Measurements from ENCODE around the gene TRIM61.
A peak's percentile ranks its signal among the peaks of the same experiment; 100 is the strongest.
"Not testable (repeated sequence)": the region's sequence is repeated elsewhere in the genome, so short reads cannot be mapped to it uniquely, and the experiment has no call there.

The TRIM61 gene

DNA sequence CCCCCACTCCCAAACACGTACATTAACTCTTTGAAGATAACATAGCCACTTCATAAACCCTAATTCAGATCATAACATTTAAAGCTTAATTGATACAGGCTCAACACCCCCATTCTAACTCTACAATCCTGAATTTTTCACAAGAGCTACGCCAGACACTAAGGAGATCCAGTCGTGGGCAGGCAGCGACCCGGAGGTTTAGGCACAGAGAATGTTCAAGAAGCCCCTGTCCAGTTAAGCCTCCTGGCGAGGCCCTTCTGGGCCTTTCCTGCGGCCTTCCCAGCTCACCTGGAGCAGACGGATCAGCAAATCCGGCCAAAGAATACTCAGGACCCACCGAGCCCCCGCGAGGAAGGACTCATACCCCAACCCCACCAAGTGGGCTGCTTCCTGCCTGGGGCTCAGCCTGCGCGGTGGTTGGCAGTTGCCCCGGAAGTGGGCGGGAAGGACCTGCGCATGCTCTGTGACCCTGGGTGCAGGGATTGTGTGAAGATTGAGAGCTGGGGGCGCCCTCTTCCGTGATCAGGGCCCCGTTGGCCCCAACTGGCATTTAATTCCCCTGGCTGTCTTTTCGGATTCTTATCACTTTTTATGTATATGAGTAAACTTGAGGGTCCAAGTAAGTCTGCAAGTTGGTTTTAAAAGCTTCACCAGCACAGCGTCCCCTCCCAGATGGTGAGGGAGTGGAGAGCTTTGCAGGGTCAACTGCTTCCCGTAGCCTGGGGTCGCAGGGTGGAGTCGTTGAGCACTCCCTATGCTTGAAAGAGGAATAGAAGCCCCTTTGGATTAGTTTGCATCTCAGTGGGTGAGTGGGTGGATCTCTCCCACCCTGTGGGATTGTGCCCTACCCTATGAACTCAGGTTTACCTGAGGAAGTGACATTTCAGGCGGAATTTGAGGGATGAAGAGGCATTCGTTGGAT is at the start of gene TRIM61:
Gene TRIM61, minus strand, starts transcription at position 415 of the 922 bp plus-strand sequence. CDS start 7,655 bp downstream, outside the sequence.
- no peak for DNase-seq (ENCODE audit: low read depth, low spot score)

- not testable (repeated sequence) for DNase-seq (ENCODE audit: low read depth, low spot score)
Measured at GRCh38 chr4:165025782-165026181, 48.3 kb upstream of the TRIM61 start.

GRCh38 chr4:165019995-165020394 is 42.5 kb upstream of the TRIM61 start:
- not testable (repeated sequence) for DNase-seq (ENCODE audit: low read depth, low spot score)

DNA sequence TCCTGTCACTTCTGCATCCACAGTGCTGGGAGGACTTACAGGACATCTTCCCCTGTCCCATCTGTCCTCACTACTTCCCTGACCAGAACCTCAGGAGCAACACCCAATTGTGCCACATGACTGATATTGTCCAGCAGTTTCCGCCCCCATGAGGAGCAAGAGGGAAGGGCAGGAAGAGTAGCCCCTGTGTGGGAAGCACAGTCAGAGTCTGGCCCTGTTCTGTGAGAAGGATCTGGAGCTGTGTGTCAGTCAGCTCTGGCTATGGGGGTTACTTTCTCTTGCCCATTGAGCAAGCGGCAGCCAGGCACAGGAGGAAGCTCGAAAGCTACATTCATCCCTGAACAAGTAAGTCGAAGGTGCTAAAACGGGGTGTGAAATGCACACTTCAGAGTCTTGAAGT is 39.5 kb upstream of the TRIM61 start:
- DNase-seq (ENCODE audit: low read depth, low spot score): peak; percentile 7

DNA sequence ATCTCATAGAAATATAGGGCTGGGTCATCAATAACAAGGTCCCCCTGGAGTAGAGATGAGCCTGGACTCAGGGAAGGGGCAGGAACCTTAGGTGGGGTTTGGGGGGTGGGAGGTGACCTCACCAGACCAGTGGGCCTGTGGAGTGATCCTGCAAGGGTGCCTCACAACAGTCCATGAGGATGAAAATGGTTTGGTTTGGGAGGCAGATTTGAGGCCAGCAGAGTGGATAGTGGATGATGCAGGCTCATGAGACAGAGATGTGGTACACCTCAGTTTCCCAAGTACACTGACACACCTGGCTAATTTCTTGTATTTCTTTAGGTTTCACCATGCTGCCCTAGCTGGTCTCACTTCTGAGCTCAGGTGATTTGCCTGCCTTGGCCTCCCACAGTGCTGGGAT is 36.2 kb upstream of the TRIM61 start:
- no peak for DNase-seq (ENCODE audit: low read depth, low spot score)

DNA sequence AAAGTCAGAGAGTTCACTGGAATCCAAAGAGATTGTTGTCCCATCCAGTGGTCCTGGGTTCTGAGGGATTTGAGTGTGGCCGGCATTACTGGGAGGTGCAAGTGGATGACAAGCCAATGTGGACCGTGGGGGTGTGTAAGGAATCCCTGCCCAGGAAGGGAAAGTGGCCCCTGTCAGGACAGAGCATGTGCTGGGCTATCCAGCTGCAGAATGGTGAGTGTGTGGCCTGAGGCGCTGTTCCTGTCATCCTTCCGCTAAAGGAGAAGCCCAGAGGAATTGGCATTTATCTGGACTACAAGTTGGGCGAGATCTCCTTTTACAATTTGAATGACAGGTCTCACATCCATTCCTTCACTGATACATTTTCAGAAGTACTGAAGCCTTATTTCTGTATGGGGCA is 33.9 kb upstream of the TRIM61 start:
- DNase-seq (ENCODE audit: low read depth, low spot score): no peak

- no peak for DNase-seq (ENCODE audit: low read depth, low spot score)
Measured at GRCh38 chr4:165010991-165011390, 33.5 kb upstream of the TRIM61 start.

GRCh38 chr4:165010487-165010886 is 33.0 kb upstream of the TRIM61 start:
- no peak for DNase-seq (ENCODE audit: low read depth, low spot score)

- no peak for DNase-seq (ENCODE audit: low read depth, low spot score)
Measured at GRCh38 chr4:165009493-165010227, 32.2 kb upstream of the TRIM61 start.

DNA sequence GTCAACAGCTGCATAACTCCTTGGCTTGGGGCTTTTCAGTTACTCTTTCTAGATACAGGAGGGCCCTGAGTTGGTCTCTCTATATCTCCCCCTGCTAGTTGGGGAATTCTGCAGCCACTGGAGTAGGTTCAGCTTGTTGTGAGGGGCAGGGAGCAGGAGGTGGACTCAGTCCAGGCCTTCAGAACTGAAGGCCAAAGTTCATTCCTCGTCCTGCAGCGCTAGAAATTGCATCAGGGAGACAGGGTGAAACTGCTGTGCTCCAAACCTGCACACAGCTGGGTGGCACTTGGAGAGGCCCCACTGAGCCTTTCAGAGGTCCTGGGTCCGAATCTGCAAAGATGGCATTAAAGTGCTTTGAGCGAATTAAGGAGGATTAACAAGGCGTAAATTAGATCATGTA is 29.4 kb upstream of the TRIM61 start:
- no peak for DNase-seq (ENCODE audit: low read depth, low spot score)

DNA sequence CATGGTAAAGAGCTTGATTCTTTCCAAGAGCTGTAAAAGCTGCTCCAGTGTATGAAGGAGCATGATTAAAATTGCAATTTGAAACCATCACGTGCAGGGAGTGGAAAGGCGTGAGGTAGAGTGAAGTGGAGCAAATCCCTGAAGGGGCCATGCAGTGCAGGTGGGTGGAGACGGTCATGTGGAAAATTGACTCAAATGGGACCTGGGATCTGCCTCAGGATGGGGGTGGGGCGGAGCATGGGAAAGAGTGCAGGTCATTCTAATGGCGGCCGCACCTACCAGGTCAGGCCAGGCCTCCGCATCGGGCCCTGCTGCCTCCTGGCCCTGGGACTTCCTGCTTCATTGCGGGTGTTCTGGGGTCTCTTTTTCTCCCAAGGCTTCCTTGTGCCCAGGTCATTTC is 29.0 kb upstream of the TRIM61 start:
- no peak for DNase-seq (ENCODE audit: low read depth, low spot score)

- no peak for DNase-seq (ENCODE audit: low read depth, low spot score)
Measured at GRCh38 chr4:165005352-165005925, 28.0 kb upstream of the TRIM61 start.

- not testable (repeated sequence) for DNase-seq (ENCODE audit: low read depth, low spot score)
Measured at GRCh38 chr4:165001957-165002356, 24.5 kb upstream of the TRIM61 start.

DNA sequence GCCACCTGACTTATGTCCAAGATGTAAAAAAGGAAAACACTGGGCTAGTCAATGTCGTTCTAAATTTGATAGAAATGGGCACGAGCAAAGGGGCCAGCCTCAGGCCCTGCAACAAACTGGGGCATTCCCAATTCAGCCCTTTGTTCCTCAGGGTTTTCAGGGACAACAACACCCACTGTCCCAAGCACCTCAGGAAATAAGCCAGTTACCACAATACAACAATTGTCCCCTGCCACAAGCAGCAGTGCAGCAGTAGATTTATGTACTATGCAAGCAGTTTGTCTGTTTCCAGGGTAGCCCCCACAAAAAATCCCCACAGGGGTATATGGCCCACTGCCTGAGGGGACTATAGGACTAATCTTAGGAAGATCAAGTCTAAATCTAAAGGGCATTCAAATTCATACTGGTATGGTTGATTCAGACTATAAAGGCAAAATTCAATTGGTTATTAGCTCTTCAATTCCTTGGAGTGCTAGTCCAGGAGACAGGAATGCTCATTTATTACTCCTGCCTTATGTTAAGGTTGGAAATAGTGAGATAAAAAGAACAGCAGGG is 21.1 kb upstream of the TRIM61 start:
- not testable (repeated sequence) for DNase-seq (ENCODE audit: low read depth, low spot score)

GRCh38 chr4:164997941-164998340 is 20.5 kb upstream of the TRIM61 start:
- no peak for DNase-seq (ENCODE audit: low read depth, low spot score)

DNA sequence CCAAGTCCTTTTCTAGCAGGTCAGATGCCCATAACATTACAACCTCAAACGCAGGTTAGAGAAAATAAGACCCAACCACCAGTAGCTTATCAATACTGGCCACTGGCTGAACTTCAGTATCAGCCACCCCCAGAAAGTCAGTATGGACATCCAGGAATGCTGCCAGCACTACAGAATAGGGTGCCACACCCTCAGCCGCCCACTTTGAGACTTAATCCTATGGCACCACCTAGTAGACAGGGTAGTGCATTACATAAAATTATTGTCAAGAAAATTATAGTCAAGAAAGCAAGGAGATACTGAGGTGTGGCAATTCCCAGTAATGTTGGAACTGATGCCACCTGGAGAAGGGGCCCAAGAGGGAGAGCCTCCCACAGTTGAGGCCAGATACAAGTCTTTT is 19.9 kb upstream of the TRIM61 start:
- no peak for DNase-seq (ENCODE audit: low read depth, low spot score)

GRCh38 chr4:164996123-164996522 is 18.7 kb upstream of the TRIM61 start:
- DNase-seq (ENCODE audit: low read depth, low spot score): not testable (repeated sequence)

DNA sequence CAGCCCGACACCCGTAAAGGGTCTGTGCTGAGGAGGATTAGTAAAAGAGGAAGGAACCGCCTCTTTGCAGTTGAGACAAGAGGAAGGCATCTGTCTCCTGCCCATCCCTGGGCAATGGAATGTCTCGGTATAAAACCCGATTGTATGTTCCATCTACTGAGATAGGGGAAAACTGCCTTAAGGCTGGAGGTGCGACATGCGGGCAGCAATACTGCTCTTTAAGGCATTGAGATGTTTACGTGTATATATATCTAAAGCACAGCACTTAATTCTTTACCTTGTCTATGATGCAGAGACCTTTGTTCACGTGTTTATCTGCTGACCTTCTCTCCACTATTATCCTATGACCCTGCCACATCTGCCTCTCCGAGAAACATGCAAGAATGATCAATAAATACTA is 13.3 kb upstream of the TRIM61 start:
- not testable (repeated sequence) for DNase-seq (ENCODE audit: low read depth, low spot score)

GRCh38 chr4:164989471-164989870 is 12.0 kb upstream of the TRIM61 start:
- no peak for DNase-seq (ENCODE audit: low read depth, low spot score)

DNA sequence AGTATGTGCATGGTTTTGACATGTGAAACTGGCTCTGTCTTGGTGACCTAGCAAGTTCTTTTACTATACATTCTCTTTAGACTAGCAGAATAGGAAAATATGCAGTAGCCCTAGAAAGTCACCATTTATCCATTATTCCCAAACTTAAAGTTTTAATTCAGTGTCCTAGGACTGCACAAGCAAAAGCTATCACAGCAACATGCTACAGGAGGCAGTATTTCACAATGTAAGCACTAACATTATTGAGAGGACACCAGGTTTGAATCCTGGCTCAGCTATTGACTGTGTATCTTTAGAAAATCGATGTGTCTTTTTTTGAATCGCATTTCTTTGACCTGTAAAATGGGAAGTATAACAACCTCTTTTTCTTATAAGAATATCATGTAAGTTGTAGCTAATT is 5.5 kb downstream of the TRIM61 start:
- not testable (repeated sequence) for DNase-seq (ENCODE audit: low read depth, low spot score)

GRCh38 chr4:164959896-164960295 is 17.6 kb downstream of the TRIM61 start:
- DNase-seq (ENCODE audit: low read depth, low spot score): no peak

- not testable (repeated sequence) for DNase-seq (ENCODE audit: low read depth, low spot score)
Measured at GRCh38 chr4:164959421-164959820, 18.0 kb downstream of the TRIM61 start.
